CD8-positive, alpha-beta memory T cell (primary cell): ENCODE measurements around the gene DNAH7. TPM values are rescaled to one million over a fixed set of nuclear protein-coding genes. Genes with fewer than 3 reads are reported as not detected.

Experiments used
- CTCF ChIA-PET: fragments of 350-600 bp; sonication (Branson Sonifier 250); formaldehyde crosslinking; loops from one replicate; lab custom pipeline; 2021; ENCODE audit warnings: antibody characterized with exemption; lab: Charles Lee
- POLR2A ChIA-PET: fragments of 350-600 bp; sonication (Branson Sonifier 250); formaldehyde crosslinking; loops from one replicate; lab custom pipeline; 2021; ENCODE audit warnings: antibody characterized with exemption; lab: Charles Lee
- DNase-seq, 5 donors: peaks; one replicate each; pipeline versions ENCODE4 v3.0.0 to v3.0.0-alpha.2; 2020 to 2022; ENCODE audit warnings: mixed read lengths in 1 of 5
- H3K27ac ChIP-seq: one replicate; pipeline ENCODE4 v1.7.0; 2013; ENCODE audit warnings: low read depth, mild to moderate bottlenecking, low read length, moderate library complexity
- H3K27me3 ChIP-seq: 2 replicates; pipeline ENCODE4 v1.7.0; 2013; ENCODE audit warnings: low read length, mild to moderate bottlenecking; ENCODE audit not compliant: insufficient read depth, poor library complexity, severe bottlenecking
- H3K36me3 ChIP-seq: 2 replicates; pipeline ENCODE4 v1.7.0; 2013; ENCODE audit warnings: mild to moderate bottlenecking, low read length, moderate library complexity; ENCODE audit not compliant: insufficient read depth
- H3K4me1 ChIP-seq: 2 replicates; pipeline ENCODE4 v1.7.0; 2013; ENCODE audit warnings: mild to moderate bottlenecking, low read length, moderate library complexity; ENCODE audit not compliant: insufficient read depth
- H3K4me3 ChIP-seq: 2 replicates; pipeline ENCODE4 v1.7.0; 2013; ENCODE audit warnings: mild to moderate bottlenecking, low read length
- H3K9me3 ChIP-seq: 2 replicates; pipeline ENCODE4 v1.7.0; 2013; ENCODE audit warnings: mild to moderate bottlenecking, low read length
- H3K27ac Mint-ChIP-seq, 8 donors: one replicate each; pipeline ENCODE4 v1.8.0; 2020 to 2021; ENCODE audit warnings: mixed read lengths in 8 of 8, mild to moderate bottlenecking in 6 of 8, inconsistent platforms in 3 of 8, moderate library complexity in 3 of 8
- H3K27me3 Mint-ChIP-seq, 2 donors: one replicate each; pipeline ENCODE4 v1.8.0; 2020 to 2021; ENCODE audit warnings: mixed read lengths in 2 of 2, mild to moderate bottlenecking in 1 of 2, moderate library complexity in 1 of 2
- H3K36me3 Mint-ChIP-seq, 3 donors: one replicate each; pipeline ENCODE4 v1.8.0; 2020 to 2021; ENCODE audit warnings: mixed read lengths in 3 of 3, inconsistent platforms in 1 of 3, mild to moderate bottlenecking in 1 of 3
- H3K4me1 Mint-ChIP-seq, 3 donors: one replicate each; pipeline ENCODE4 v1.8.0; 2020 to 2021; ENCODE audit warnings: mixed read lengths in 3 of 3, inconsistent platforms in 1 of 3, mild to moderate bottlenecking in 1 of 3
- H3K4me3 Mint-ChIP-seq, 7 donors: one replicate each; pipeline ENCODE4 v1.8.0; 2020 to 2021; ENCODE audit warnings: mixed read lengths in 7 of 7, mild to moderate bottlenecking in 6 of 7, moderate library complexity in 4 of 7, inconsistent platforms in 2 of 7
- H3K9me3 Mint-ChIP-seq, 5 donors: one replicate each; pipeline ENCODE4 v1.8.0; 2020 to 2022; ENCODE audit warnings: mixed read lengths in 5 of 5, mild to moderate bottlenecking in 3 of 5, moderate library complexity in 2 of 5, inconsistent platforms in 1 of 5
- polyA plus RNA-seq: library from polyadenylated mRNA; unstranded; fragments of 300-500 nt; fragmentation: Illumina TruSeq; gene quantifications from one replicate; pipeline ENCODE4 v1.2.3, GENCODE V29; 2021
- total RNA-seq, 2 experiments: library from RNA; stranded (reverse); gene quantifications; one replicate each; pipeline ENCODE4 v1.2.3, GENCODE V29; 2021

Gene DNAH7
- total and polyA plus RNA-seq, 3 experiments from 2014 or later = not detected

DNA sequence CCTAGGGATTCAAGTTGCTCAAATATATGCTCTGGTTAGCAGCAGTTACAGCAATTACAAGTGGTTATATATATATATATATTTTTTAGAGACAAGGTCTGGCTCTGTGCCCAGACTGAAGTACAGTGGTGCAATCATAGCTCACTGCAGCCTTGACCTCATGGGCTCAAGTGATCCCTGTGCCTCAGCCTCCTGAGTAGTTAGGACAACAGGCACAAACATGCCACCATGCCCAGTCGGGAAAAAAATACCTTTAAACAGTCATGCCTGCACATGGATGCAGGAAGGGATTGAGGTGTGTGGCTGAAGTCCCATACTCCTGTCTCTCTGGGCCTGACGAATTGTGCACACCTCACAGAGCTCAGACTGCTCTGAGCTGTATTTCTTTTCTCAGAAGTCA is 19.6 kb upstream of the DNAH7 start:
- no peak overlapping the region for H3K4me3 Mint-ChIP-seq
- no peak overlapping the region for H3K27ac Mint-ChIP-seq
- POLR2A ChIA-PET = no interaction called here
- no peak overlapping the region for H3K4me3 ChIP-seq
- H3K27me3 Mint-ChIP-seq = peaks cover 0 to 1% of the 10 kb centered on the region in 2 donors
- no peak for DNase-seq
- H3K27ac ChIP-seq = no peak overlapping the region
- no peaks in the 10 kb centered on the region for H3K9me3 ChIP-seq
- H3K9me3 Mint-ChIP-seq = peaks cover 8 to 28% (median 15%) of the 10 kb centered on the region in 5 donors
- H3K36me3 Mint-ChIP-seq = peaks cover 2 to 27% (median 2%) of the 10 kb centered on the region in 3 donors
- H3K27me3 ChIP-seq = no peaks in the 10 kb centered on the region
- peaks cover 5% of the 10 kb centered on the region for H3K4me1 ChIP-seq
- CTCF ChIA-PET = interaction anchor here (0.8 kb wide), 1 partner anchor 118 kb away, joined by 3 read pairs; no protein-coding TSS in a partner anchor
- no peaks in the 10 kb centered on the region for H3K36me3 ChIP-seq
- H3K4me1 Mint-ChIP-seq = peaks cover 19 to 40% (median 33%) of the 10 kb centered on the region in 3 donors

- Mint-ChIP-seq H3K36me3 (peaks cover 0 to 36% (median 5%) of the 10 kb centered on the region in 3 donors), H3K27me3 (peaks cover 0 to 2% of the 10 kb centered on the region in 2 donors), H3K4me1 (peaks cover 19 to 47% (median 38%) of the 10 kb centered on the region in 3 donors), H3K27ac (peak overlapping the region in 5 of 8 donors; percentile 3 to 71 (median 25)), H3K4me3 (peak overlapping the region in 6 of 7 donors; percentile 44 to 64 (median 52)), H3K9me3 (peaks cover 8 to 31% (median 21%) of the 10 kb centered on the region in 5 donors)
- H3K9me3 ChIP-seq = no peaks in the 10 kb centered on the region
- H3K36me3 ChIP-seq = no peaks in the 10 kb centered on the region
- no peaks in the 10 kb centered on the region for H3K27me3 ChIP-seq
- CTCF ChIA-PET = interaction anchor here (0.9 to 2.3 kb wide), 4 partner anchors 9 to 190 kb away, joined by 4 to 11 read pairs (median 6); partner anchors contain the start of gene DNAH7
- no peak overlapping the region for H3K4me3 ChIP-seq
- DNase-seq = no peak
- H3K27ac ChIP-seq = no peak overlapping the region
- peaks cover 5% of the 10 kb centered on the region for H3K4me1 ChIP-seq
- POLR2A ChIA-PET = interaction anchor here (0.6 to 1.0 kb wide), 3 partner anchors 58 to 212 kb away, joined by 3 read pairs; no protein-coding TSS in a partner anchor
Observed at GRCh38 chr2:196086517-196087368, 18.1 kb upstream of the DNAH7 start.

GRCh38 chr2:196083601-196084000 is 15.0 kb upstream of the DNAH7 start:
- Mint-ChIP-seq H3K27ac (no peak overlapping the region), H3K4me3 (no peak overlapping the region), H3K9me3 (peaks cover 4 to 17% (median 14%) of the 10 kb centered on the region in 5 donors), H3K4me1 (peaks cover 13 to 64% (median 36%) of the 10 kb centered on the region in 3 donors), H3K27me3 (peaks cover 0 to 2% of the 10 kb centered on the region in 2 donors), H3K36me3 (peaks cover 0 to 20% (median 4%) of the 10 kb centered on the region in 3 donors)
- Histone ChIP-seq H3K27me3 (no peaks in the 10 kb centered on the region), H3K9me3 (no peaks in the 10 kb centered on the region), H3K4me1 (peaks cover 8% of the 10 kb centered on the region), H3K27ac (no peak overlapping the region), H3K4me3 (no peak overlapping the region), H3K36me3 (no peaks in the 10 kb centered on the region)
- POLR2A ChIA-PET = no interaction called here
- no peak for DNase-seq
- CTCF ChIA-PET = interaction anchor here (8.4 kb wide), 1 partner anchor 15 kb away, joined by 70 read pairs; the partner anchor contains the start of gene DNAH7

DNA sequence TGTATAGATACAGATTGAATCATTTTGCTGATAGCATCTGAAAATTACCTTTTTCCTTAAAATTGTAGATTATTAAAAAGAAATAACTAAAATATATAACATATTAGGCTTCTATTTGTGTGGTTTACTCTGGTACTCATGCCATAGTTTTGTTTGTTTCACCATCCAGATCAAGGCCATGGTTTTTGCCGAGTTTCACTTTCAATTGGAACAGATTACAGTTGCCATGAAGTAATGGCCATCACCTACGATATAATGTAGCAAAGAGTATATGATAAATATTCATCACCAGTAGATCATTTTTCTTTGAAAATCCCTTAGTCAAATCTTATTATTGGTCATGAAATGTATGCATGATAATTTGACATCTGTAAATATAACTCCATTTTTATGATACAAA is 11.9 kb upstream of the DNAH7 start:
- H3K27me3 ChIP-seq = no peaks in the 10 kb centered on the region
- peaks cover 4 to 17% (median 14%) of the 10 kb centered on the region in 5 donors for H3K9me3 Mint-ChIP-seq
- H3K27ac Mint-ChIP-seq = peak overlapping the region in 3 of 8 donors; percentile 14 to 85 (median 20)

DNA sequence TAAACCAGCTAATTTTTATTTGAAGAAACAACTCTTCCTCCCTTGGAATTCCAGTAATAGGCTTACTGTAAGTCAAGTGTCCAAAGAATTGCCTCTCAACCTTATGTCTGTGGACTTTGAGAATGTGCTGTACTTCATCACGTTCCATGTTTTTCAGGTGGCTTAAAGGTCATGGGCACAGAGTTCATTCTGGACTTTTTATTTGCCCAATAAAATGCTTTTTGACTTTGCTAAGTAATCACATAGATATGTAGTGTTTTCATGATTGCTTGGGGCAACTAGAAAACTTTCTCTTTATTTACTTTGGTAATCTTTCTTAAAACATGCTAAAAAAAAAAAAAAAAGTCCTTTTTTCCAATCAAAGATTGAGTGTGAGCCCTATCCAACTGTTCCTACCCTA is 10.4 kb upstream of the DNAH7 start:
- Mint-ChIP-seq H3K27ac (no peak overlapping the region), H3K9me3 (peaks cover 4 to 9% (median 6%) of the 10 kb centered on the region in 5 donors), H3K4me1 (peaks cover 4 to 45% (median 23%) of the 10 kb centered on the region in 3 donors), H3K36me3 (peaks cover 0 to 11% (median 3%) of the 10 kb centered on the region in 3 donors), H3K27me3 (peaks cover 0 to 2% of the 10 kb centered on the region in 2 donors), H3K4me3 (no peak overlapping the region)
- Histone ChIP-seq H3K4me3 (no peak overlapping the region), H3K27ac (no peak overlapping the region), H3K36me3 (no peaks in the 10 kb centered on the region), H3K27me3 (no peaks in the 10 kb centered on the region), H3K9me3 (no peaks in the 10 kb centered on the region), H3K4me1 (peaks cover 11% of the 10 kb centered on the region)
- no peak for DNase-seq
- ChIA-PET POLR2A (interaction anchor here (1.2 to 1.4 kb wide), 3 partner anchors 87 to 141 kb away, joined by 3 to 5 read pairs (median 3); partner anchors contain the start of gene STK17B), CTCF (interaction anchor here (0.7 to 8.4 kb wide), 33 partner anchors 8 to 375 kb away, joined by 3 to 70 read pairs (median 6); partner anchors contain the start of genes DNAH7 and STK17B)

More for the DNA sequence above, 11.9 kb upstream of the DNAH7 start:
- Mint-ChIP-seq H3K4me1 (peaks cover 4 to 46% (median 23%) of the 10 kb centered on the region in 3 donors), H3K27me3 (peaks cover 0 to 2% of the 10 kb centered on the region in 2 donors), H3K36me3 (peaks cover 0 to 20% (median 4%) of the 10 kb centered on the region in 3 donors), H3K4me3 (peak overlapping the region in 3 of 7 donors; percentile 9 to 72 (median 56))
- ChIA-PET CTCF (interaction anchor here (1.6 to 8.4 kb wide), 6 partner anchors 12 to 373 kb away, joined by 6 to 70 read pairs (median 43); partner anchors contain the start of gene DNAH7), POLR2A (no interaction called here)
- DNase-seq = no peak
- Histone ChIP-seq H3K4me3 (peak overlapping the region; percentile 29), H3K9me3 (no peaks in the 10 kb centered on the region), H3K36me3 (no peaks in the 10 kb centered on the region), H3K4me1 (peaks cover 11% of the 10 kb centered on the region), H3K27ac (no peak overlapping the region)

DNA sequence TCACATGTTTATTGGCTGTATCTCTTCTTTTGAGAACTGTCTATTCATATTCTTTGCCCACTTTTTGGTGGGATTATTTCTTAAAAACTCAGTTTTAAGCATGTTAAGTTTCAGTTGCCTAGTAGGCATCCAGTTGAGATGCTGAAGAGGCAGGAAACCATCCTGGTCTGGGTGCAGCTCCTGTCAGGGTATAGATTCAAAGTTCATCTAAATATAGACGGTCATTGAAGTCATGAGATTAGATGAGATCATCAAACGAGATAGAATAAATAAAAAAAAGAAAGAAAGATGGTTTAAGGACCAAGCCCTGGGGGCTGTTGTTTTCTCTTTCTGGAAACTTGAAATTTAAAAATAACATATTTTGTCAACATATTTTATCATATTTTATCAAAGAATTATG is 9.2 kb upstream of the DNAH7 start:
- Mint-ChIP-seq H3K27ac (peak overlapping the region in 1 of 8 donors; percentile 22), H3K4me3 (no peak overlapping the region), H3K9me3 (peaks cover 2 to 6% (median 3%) of the 10 kb centered on the region in 5 donors), H3K36me3 (peaks cover 0 to 5% (median 1%) of the 10 kb centered on the region in 3 donors), H3K27me3 (peaks cover 0 to 1% of the 10 kb centered on the region in 2 donors), H3K4me1 (peaks cover 4 to 45% (median 23%) of the 10 kb centered on the region in 3 donors)
- Histone ChIP-seq H3K4me1 (peaks cover 11% of the 10 kb centered on the region), H3K4me3 (no peak overlapping the region), H3K27me3 (no peaks in the 10 kb centered on the region), H3K36me3 (no peaks in the 10 kb centered on the region), H3K9me3 (no peaks in the 10 kb centered on the region), H3K27ac (no peak overlapping the region)
- no peak for DNase-seq
- POLR2A ChIA-PET = interaction anchor here (1.0 to 1.4 kb wide), 4 partner anchors 89 to 199 kb away, joined by 3 to 5 read pairs (median 3); no protein-coding TSS in a partner anchor
- CTCF ChIA-PET = interaction anchor here (0.7 to 8.4 kb wide), 47 partner anchors 9 to 376 kb away, joined by 3 to 70 read pairs (median 5); partner anchors contain the start of gene DNAH7

DNA sequence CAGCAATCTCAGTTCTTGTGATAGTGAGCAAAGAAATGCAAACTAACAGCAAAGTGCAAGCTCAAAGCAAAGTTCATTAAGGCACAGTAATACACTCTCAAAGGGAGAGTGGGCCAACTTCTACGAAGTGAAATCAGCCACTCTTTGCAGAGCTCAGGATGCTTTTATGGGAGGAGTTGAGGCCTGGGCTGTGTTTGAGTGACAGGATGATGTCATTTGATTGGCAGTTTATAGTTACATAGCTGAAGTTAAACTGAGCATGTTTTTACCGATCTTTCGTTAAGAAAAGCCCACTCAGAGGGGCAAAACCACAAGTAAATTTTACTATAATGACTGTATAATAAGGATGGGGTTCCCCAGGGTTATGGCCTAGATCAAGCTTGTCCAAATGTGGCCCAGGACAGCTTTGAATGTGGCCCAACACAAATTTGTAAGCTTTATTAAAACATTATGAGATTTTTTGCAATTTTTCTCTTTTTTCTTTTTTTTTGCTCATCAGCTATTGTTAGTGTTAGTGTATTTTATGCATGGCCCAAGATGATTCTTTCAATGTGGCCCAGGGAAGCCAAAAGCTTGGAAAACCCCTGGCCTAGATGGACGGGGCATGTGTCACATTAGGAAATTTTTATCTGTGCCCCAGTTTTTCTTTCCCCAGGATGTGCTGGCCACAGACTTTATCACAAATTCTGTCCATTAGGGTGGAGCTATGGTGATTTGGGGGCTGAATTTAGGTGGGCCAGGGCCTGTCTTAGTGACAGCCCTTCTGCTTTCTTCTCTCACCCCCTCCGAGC is 8.3 kb upstream of the DNAH7 start:
- Histone ChIP-seq H3K27me3 (no peaks in the 10 kb centered on the region), H3K27ac (no peak overlapping the region), H3K4me1 (peaks cover 11% of the 10 kb centered on the region), H3K4me3 (no peak overlapping the region), H3K9me3 (no peaks in the 10 kb centered on the region), H3K36me3 (no peaks in the 10 kb centered on the region)
- H3K27ac Mint-ChIP-seq = peak overlapping the region in 1 of 8 donors; percentile 34
- no peaks in the 10 kb centered on the region for H3K27me3 Mint-ChIP-seq
- peaks cover 4 to 40% (median 20%) of the 10 kb centered on the region in 3 donors for H3K4me1 Mint-ChIP-seq
- CTCF ChIA-PET = interaction anchor here (0.7 to 8.4 kb wide), 25 partner anchors 9 to 377 kb away, joined by 3 to 70 read pairs (median 7); partner anchors contain the start of gene DNAH7
- H3K4me3 Mint-ChIP-seq = no peak overlapping the region
- no peaks in the 10 kb centered on the region for H3K9me3 Mint-ChIP-seq
- POLR2A ChIA-PET = interaction anchor here (0.6 to 1.0 kb wide), 2 partner anchors 94 to 199 kb away, joined by 3 to 5 read pairs; partner anchors contain the start of gene STK17B
- H3K36me3 Mint-ChIP-seq = no peaks in the 10 kb centered on the region
- DNase-seq = no peak
